ENCODE results near the gene RIOX2.

- TF ChIP-seq POLR2AphosphoS5 (IDR thresholded peaks at IDR 0.05), result no peak
- no peak for TF ChIP-seq CTCF (IDR thresholded peaks at IDR 0.05)
Measured at GRCh38 chr3:98018301-98018700, 46.1 kb upstream of the RIOX2 start.
